Vagina (tissue), 2 donors: ENCODE data around the gene NRP1.

Experiments used
- CTCF ChIP-seq, 3 experiments: fragments of 450-650 bp in 2 of 3; fragments of 200-600 bp in 1 of 3; sonication (generic) in 1 of 3; IDR thresholded peaks; one replicate each; pipeline ENCODE4 v1.5.1; 2017 to 2019; ENCODE audit warnings: antibody characterized with exemption in 3 of 3, mild to moderate bottlenecking in 2 of 3, moderate library complexity in 2 of 3
- POLR2A ChIP-seq, 2 donors: fragments of 450-650 bp; IDR thresholded peaks; one replicate each; pipeline ENCODE4 v1.6.1; 2017; ENCODE audit warnings: antibody characterized with exemption in 2 of 2, mild to moderate bottlenecking in 2 of 2, moderate library complexity in 2 of 2
- POLR2AphosphoS5 ChIP-seq, 2 donors: sonication (generic); formaldehyde crosslinking; IDR thresholded peaks; one replicate each; pipeline ENCODE4 v1.9.0; 2017; ENCODE audit warnings: antibody characterized with exemption in 2 of 2, mild to moderate bottlenecking in 2 of 2, low read depth in 1 of 2; ENCODE audit not compliant: insufficient read depth in 1 of 2

DNA sequence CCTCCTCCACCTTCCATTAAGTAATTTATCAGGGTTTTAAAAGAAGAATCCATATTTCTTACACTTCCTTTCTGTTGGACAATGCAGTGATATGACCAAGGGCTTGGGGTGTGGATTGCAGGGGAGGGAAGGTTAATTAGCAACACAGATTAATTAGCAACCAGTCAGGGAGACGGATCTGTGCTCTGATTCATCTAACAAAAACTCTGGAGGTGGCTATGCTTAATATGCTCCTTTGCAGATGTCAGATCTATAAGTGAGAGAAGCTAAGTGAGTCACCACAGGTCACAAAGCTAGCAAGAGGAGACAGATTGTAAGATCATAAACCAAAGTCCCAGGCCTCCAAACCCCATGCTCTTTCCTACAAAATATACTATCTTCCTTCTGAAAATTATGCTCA, 197.7 kb downstream of the NRP1 start:
- TF ChIP-seq CTCF (IDR thresholded peaks at IDR 0.05) (no peak), POLR2A (IDR thresholded peaks at IDR 0.05) (no peak), POLR2AphosphoS5 (IDR thresholded peaks at IDR 0.05; ENCODE audit: insufficient read depth in 1 of 2, low read depth in 1 of 2) (no peak)
